IPS-11a (cell line): ENCODE data around the gene RTCB.

Experiments used
- H3K4me3 ChIP-seq: one replicate; pipeline ENCODE4 v1.5.1; 2013; ENCODE audit warnings: low read depth, low read length, control low read depth

RTCB gene

DNA sequence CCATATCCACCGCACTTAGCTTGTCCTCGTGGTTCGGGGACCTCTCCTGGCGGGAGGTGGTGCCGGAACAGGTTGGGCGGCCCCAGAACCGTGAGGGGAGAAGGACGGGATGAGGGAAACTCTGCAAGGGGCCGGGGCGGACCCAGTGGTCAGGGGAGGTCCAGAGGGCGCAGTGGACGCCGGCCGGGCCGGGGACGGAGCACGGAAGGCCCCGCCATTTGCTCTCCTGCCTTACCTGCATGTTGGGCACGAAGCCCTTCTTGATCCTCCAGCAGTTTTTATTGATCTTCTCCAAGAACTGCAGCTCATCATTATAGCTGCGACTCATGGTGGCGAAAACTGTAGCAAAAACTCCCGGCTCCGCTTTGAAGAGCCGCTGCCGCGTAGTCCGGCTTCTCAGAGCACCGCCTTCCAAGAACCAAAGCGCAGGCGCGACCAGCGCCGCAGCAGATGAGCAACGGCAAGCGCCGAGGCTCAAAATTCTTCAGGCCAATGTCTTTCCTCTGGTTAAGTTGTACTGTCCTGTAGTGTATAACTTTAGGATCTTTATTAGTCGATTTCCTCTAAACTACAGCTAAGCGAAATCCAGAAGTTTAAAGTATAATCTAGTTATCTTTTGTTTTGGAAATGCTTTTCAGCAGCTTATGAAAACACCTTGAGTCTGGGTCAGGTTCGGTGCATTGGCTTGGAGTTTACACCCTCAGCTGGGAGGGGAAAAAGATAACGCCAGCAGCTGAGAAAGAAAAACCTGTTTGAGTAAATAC is at the start of gene RTCB:
TSS of gene RTCB (minus strand) at position 419 of the 764 bp plus-strand sequence. CDS start at position 328, 91 bp downstream.
- H3K4me3 ChIP-seq: peak within 1 kb of the TSS; percentile 72

DNA sequence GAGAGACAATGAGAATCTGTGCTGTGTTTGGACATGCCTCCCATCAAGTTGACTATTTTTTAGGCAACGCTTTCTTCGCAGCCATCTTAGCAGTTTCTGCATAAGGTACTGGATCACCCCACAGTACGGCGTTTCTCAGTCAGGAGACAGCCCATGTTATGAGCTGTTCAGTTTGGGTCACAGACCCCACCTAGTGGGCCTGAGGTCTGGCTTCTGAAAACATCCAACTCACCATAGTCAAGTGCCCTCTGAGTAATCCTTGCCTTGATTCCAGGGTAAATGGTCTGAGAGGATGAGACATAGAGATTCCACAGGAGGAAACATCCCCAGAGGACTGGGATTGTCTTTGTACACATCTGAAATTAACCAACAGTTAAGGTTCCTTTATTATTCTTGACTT is 45.0 kb upstream of the RTCB start:
- no peak overlapping the region for H3K4me3 ChIP-seq

DNA sequence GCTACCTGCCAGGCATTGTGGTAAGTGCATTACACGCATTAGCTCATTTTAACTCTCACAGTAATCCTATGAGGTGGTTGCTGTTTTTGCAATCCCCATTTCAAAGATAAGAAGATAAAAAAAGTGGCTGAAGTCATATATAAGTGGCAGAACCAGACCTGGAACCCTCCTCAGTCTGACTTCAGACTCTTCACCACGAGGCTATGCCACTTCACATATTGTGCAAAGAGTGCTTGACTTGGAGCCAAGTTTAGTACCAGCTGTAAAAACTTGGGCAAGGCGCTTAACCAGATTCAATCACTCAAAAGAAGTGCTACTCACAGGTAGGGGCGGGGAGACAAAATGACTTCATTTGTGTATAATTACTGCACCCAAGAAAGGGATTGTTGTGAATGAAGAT is 36.9 kb upstream of the RTCB start:
- H3K4me3 ChIP-seq: no peak overlapping the region

DNA sequence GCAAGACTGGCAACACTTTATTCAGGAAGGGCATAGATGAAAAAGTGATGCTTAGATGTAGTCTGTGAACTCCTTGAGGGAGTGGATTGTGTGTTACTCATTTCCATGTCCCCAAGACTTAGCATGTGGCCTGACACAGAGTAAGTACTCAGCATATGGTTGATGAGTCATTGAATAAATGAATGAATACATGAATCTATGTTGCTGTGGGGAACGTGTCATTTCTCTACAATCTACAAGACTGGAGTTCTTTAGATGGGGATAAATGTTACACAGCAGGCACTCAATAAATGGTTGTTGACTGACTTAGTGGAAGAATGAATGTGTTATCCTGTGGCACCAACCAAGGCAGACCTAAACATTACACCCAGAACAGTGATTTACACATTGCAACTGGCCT is 34.3 kb upstream of the RTCB start:
- no peak overlapping the region for H3K4me3 ChIP-seq

DNA sequence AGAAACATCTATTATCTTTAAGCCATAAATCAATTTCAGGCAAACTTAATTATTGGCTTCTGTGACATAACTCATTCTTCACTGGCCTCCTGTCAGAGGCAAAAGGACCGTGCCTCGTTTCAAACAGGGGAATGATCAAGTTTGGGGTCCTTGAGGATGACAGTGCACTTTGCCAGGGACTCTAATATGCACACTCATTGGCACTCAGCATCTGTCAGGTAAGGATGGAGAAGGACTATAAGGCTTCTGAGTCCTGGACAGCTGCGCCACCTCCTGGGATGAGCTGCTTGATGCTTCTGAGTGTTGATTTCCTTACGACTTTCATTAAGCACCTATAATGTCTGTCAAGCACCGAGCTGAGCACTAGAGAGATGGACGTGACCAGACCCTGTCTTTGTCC is 32.0 kb upstream of the RTCB start:
- no peak overlapping the region for H3K4me3 ChIP-seq

DNA sequence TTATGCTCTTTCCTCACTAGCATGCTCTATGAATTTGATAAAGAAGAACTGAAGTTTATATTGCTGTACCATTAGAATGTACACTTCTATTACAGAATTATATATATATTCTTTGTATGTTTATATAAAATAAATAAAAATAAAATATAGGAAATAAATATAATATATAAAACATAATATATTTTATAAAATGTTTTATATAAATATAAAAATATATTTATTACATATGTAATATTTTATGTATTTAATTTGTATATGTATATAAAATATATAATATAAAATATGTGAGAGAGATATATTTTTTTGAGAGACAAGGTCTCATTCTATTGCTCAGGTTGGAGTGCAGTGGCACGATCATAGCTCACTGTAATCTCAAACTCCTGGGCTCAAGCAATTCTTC is 18.3 kb upstream of the RTCB start:
- H3K4me3 ChIP-seq: no peak overlapping the region

DNA sequence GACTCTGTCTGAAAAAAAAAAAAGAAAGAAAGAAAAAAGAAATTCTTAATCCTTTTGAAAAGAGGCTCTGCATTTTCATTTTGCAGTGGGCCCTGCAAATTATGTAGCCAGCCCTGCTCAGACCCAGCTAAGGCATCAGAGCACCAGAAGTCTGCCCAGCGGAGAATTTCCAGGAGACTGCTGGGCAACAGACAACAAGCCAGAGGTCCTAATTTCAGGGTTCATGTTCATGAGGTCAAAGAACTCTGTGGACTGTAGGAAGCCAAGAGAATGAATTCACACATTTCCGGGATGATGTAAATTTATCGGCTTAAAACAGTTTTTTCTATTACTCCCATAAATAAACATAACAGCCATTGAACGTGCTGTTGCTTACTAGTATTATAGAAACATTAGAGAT is 14.8 kb upstream of the RTCB start:
- H3K4me3 ChIP-seq: no peak overlapping the region

DNA sequence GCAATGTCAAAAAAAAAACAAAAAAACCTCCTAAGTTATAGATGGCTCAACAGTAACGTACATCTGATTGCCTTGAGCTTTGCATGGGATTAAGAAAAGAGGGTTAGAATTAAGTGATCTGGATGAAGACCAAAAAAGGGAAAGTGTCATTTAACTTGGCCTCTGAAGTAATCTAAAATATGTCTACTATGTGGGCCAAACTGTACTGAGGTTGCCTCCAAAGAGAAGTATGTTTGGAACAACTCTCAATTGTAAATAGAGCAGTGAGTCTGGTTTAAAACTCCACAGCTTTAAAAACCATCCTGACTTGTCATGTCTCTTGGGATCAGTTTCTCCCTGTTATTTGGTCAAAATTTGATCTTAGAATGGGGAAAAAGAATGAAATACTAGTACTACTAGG is 11.6 kb upstream of the RTCB start:
- no peak overlapping the region for H3K4me3 ChIP-seq

DNA sequence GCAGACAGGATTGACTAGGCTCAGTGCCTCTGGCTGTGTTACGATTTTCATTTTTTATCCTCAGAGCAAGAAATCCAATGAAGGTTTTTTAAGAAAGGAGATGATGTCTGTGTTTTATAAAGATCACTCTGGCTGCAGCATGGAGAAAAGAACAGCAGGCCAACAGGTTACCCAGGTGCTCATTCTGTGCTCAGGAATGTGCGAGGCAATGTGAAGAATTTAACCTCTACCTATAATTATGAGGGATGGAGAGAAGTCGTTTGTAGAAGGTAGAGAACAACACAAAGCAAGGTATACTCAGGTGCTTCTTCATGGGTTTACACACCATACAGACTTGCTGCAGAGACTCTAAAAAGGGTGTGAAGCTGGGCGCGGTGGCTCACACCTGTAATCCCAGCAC is 10.0 kb upstream of the RTCB start:
- no peak overlapping the region for H3K4me3 ChIP-seq

DNA sequence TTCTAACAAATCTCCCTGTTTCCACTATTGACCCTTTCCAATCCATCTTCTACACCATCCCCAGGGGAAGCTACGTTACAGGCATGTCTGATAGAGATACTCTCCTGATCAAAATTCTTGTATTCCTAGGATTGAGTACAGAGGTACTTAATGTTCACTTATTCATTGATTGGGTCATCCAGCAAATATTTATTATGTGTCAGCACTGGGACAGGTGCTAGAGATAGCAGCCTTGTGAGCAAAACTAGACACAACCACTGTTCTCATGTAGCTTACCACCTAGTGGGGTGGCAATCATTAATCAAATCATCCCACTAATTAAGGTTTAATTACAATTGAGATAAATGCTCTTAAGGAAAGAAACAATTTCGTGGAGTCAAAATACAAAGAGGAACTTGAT is 9.4 kb upstream of the RTCB start:
- no peak overlapping the region for H3K4me3 ChIP-seq

DNA sequence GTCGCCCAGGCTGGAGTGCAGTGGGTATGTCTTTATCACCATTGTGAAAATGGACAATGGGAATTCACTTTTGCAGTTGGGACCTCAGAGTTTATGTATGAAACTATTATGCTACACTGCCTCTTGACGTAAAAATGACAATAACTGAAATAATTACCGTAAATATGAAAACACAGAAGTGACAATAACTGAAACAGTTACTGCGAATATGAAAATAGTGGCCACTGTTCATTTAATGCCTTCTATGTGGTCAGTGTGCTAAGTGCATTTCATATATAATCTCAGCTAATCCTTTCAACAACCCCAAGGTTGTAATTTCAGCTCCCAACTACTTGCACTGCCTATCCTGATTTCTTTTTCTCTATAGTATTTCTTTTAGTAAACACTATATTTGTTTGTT is 5.9 kb upstream of the RTCB start:
- H3K4me3 ChIP-seq: no peak overlapping the region

DNA sequence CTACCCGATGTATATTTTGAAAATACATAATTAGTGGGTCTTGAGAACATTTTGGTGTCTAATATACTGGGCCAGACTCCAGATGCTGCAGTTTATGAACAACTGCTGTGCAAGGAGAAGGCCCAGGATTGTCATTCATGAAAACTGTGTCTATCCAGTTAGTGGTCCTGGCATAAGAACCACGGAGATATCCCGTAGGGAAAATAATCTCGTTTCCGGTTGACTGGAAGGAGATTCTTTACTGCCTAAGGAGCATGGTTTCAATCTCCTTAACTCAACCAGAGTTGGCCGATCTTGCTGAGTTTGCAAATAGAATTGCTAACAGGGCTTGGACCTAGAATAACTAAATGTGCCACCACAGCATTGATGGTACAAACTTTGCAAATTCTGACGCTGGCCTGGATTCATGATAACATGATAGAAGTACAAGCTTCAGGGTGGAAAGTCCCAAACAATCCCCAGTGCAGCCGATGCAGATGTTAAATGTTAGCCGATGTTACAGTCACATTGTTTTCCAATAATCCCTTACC is 4.6 kb upstream of the RTCB start:
- no peak overlapping the region for H3K4me3 ChIP-seq

DNA sequence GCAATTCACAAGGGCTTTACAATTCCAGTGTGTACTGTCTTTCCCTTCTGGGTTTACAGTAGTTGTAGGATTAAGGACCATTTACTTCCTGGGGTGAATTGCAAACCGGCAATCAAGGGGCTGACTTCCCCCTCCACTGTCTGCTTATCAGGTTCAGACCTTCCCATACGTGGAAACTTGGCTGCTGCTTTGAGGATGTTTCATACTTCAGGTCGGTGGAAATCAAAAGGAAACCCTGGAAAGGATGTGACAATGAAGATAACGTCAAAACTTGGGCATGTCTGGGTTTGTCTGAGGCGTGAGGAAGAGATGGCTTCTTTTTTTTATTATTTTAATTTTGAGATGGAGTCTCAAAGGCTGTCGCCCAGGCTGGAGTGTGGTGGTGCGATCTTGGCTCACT is 2.1 kb upstream of the RTCB start:
- no peak overlapping the region for H3K4me3 ChIP-seq

DNA sequence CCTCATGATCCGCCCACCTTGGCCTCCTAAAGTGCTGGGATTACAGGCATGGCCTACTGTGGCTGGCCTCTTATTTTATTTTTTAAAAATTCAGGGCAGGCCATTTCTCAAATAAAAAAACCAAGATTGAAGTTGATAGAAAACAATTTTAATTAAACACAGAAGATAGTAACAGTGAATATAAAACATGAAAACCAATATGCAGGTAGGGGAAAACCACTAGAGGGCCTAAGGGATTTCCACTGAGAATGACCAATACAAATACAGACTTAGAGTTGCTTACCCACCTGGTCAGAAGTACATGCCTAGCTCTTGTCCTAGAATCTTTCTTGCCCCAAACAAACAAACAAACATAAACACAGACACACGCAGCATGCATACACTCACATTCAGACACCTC is 1.7 kb upstream of the RTCB start:
- H3K4me3 ChIP-seq: no peak overlapping the region

DNA sequence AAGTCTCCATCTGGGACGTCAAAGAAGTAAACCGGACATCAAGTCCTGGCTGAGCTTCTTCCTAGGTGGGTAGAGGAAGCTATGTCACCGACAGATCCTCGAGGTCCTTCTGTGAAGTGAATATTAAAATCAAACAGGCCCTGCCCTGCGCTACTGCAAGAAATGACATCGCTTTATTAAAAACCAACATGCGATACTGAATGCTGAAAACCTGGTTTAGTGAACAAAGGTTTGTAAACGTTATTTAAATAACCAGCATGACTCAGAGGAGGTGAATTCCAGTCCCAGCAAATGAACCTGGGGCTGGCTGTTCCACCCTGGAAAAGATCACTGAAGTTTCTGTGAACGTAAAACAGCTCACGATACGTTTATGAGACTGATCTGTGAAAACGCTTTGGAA is 645 bp downstream of the RTCB start:
- H3K4me3 ChIP-seq: peak overlapping the region; percentile 72

DNA sequence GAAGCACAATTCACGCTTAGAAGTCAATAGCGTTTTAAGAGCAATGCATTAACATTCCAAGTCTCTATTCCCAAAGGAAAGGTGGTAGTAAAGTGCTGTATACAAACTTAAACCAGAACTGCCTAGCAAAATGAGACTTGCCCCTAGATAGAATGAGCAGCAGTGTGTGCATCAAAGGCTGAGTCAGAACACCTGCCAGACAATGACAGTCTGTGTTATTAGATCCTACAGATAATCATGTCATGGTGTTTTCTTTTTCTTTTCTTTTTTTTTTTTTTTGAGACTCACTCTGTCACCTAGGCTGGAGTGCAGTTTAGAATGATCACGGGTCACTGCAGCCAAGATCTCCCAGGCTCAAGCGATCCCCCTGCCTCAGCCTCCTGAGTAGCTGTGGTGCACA is 1.6 kb downstream of the RTCB start:
- no peak overlapping the region for H3K4me3 ChIP-seq

DNA sequence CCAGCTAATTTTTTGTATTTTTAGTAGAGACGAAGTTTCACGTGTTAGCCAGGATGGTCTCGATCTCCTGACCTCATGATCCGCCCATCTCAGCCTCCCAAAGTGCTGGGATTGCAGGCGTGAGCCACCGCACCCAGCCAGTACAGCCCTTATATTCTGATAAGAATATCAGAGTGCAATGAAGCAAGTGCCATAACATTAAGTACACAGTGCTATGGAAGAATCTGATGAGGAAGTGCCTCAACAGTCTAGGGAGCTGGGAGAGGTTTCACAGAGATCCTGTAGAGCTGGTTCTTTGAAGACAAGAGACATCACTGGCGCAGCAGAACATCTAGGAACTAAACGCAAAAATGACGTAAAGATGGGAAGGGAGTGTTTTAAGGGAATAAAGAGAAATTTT is 2.1 kb downstream of the RTCB start:
- no peak overlapping the region for H3K4me3 ChIP-seq

DNA sequence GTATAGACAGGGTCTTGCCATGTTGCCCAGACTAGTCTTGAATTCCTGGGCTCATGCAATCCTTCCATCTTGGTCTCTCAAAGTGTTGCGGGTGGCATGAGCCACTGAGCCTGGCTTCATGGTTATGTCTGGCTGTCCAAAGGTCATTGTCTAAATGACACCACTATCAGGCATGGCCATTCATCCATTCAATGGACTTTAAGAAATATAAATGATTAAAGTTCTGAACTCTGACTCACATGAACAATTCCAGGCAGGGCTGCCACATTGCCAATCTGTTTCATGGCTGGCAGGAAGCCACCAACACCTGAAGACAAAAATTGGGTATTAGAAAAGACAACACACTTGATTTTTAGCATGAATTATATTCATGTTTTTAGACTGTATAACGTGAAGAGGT is 4.1 kb downstream of the RTCB start:
- H3K4me3 ChIP-seq: no peak overlapping the region

DNA sequence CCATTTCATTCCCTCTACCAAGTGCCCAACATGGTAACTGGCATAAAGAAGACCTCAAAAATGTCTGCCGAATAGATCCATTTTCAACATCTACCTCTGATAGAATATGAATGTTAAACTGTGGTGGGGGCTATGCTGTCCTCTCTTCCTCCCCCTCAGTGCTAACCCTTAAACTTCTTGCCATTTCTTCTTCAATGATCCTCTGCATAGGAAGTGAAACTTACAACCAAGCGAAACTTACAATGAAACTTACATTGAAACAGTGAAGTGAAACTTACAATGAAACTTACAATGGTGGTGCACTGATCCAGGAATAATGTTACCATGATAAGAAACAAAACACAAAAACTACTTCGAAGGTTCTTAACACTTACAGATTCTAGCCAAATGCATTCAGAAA is 4.7 kb downstream of the RTCB start:
- no peak overlapping the region for H3K4me3 ChIP-seq

DNA sequence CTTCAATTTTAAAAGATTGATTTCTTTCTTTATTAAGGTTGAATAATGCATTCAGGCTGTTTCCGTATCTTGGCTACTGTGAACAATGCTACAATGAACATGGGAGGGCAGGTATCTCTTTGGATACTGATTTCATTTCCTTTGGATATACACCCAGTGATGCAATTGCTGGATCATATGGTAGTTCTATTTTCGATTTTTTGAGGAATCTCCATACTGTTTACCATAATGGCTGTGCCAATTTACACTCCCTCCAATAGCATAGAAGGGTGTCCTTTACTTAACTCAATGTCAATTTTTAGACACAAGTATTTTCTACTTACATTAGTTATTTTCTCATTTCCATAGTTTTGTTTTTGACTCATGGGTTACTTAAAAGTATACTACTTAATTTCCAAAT is 8.0 kb downstream of the RTCB start:
- H3K4me3 ChIP-seq: no peak overlapping the region

DNA sequence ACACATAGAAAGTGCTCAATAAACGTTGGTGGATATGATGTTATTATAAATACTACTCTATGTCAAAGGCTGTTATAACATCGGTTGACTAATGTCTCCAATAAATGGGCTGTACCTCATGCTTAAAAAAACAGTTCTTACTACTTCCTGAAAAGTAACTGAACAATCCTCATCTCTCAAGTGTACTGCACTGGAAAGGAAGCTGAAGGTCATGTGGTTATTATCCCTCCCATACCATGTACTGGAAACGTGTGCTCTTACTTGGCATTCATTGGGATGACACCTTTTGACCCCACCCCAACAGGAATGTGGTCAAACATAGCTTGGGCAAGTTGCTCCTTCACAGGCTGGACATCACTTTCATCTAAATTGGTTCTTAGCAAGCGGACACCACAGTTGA is 10.6 kb downstream of the RTCB start:
- no peak overlapping the region for H3K4me3 ChIP-seq

DNA sequence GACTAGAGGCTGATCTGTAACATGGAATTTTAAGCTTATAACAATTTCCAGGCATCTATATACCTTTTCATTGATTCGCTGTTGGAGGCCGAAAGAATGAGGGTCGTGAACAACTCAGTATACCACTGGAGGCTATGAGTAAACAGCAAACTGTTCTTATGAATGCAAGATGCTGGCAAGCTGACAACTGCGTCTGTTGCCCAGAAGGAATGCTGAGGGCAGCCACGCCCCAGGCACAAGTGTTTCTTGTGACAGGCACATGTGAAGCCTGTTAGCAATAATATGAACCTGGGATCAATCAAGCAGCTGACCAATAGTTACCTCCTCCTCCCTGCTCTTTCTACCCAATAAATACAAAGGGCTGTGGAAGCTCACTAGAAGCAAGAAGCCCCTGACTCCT is 15.3 kb downstream of the RTCB start:
- H3K4me3 ChIP-seq: no peak overlapping the region

DNA sequence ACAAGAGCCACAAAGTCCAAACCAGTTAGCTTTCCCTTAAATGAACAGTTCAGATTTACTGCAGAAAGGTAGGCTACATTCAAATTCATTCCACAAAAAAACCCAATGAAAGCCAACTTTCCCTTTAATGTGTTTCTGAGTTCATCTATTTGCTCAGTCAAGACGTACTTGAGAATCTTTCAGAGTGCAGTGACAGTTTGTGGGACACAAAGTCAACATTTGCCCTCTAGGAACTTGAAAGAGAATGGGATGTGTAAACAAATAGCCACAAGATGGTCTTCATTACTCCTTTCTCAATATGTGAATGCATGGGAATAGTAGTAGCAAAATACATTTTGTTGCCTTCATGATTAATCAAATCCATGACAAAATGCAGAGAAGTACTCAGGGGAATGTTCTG is 15.8 kb downstream of the RTCB start:
- no peak overlapping the region for H3K4me3 ChIP-seq
